H9 (cell line): ENCODE data around the gene NEUROD1. TPM values are rescaled to one million over a fixed set of nuclear protein-coding genes. Genes with fewer than 3 reads are reported as not detected.
A peak's percentile ranks its signal among the peaks of the same experiment; 100 is the strongest.

Experiments used
- DNase-seq: peaks from one replicate; pipeline ENCODE4 v3.0.0-alpha.2; 2017
- H2AFZ ChIP-seq: one replicate; pipeline ENCODE4 v1.6.1; 2013; ENCODE audit warnings: mild to moderate bottlenecking, low read length, control low read depth, moderate library complexity
- H2AK5ac ChIP-seq: 2 replicates; pipeline ENCODE4 v1.6.1; 2013; ENCODE audit warnings: low read length, control low read depth, mixed read lengths; ENCODE audit not compliant: insufficient read length
- H2BK120ac ChIP-seq: one replicate; pipeline ENCODE4 v1.6.1; 2013; ENCODE audit warnings: low read depth, mild to moderate bottlenecking, low read length, control low read depth, inconsistent platforms; ENCODE audit not compliant: poor library complexity, severe bottlenecking
- H2BK12ac ChIP-seq: 2 replicates; pipeline ENCODE4 v1.6.1; 2013; ENCODE audit warnings: low read length, control low read depth, mixed read lengths, low read depth; ENCODE audit not compliant: insufficient read length
- H2BK15ac ChIP-seq: 2 replicates; pipeline ENCODE4 v1.6.1; 2013; ENCODE audit warnings: low read depth, low read length, control low read depth
- H2BK20ac ChIP-seq: one replicate; pipeline ENCODE4 v1.6.1; 2013; ENCODE audit warnings: low read depth, mild to moderate bottlenecking, low read length, control low read depth, inconsistent platforms; ENCODE audit not compliant: poor library complexity, severe bottlenecking
- H2BK5ac ChIP-seq: 2 replicates; pipeline ENCODE4 v1.6.1; 2013; ENCODE audit warnings: low read length, control low read depth, mixed read lengths; ENCODE audit not compliant: insufficient read length
- H3K14ac ChIP-seq: 2 replicates; pipeline ENCODE4 v1.6.1; 2013; ENCODE audit warnings: low read length, control low read depth; ENCODE audit not compliant: insufficient read depth
- H3K18ac ChIP-seq: 2 replicates; pipeline ENCODE4 v1.6.1; 2013; ENCODE audit warnings: low read depth, mild to moderate bottlenecking, mixed read lengths, low read length, control low read depth; ENCODE audit not compliant: insufficient read length
- H3K23ac ChIP-seq: 2 replicates; pipeline ENCODE4 v1.6.1; 2013; ENCODE audit warnings: low read length, control low read depth, mixed read lengths, low read depth; ENCODE audit not compliant: insufficient read length
- H3K23me2 ChIP-seq: 2 replicates; pipeline ENCODE4 v1.6.1; 2013; ENCODE audit warnings: low read depth, mild to moderate bottlenecking, mixed read lengths, low read length, control low read depth; ENCODE audit not compliant: insufficient read length, poor library complexity, severe bottlenecking
- H3K27ac ChIP-seq: 2 replicates; pipeline ENCODE4 v1.5.1; 2013; ENCODE audit warnings: low read length, control low read depth, mixed read lengths, low read depth; ENCODE audit not compliant: insufficient read length
- H3K27me3 ChIP-seq: 2 replicates; pipeline ENCODE4 v1.6.1; 2013; ENCODE audit warnings: low read length, control low read depth, inconsistent platforms; ENCODE audit not compliant: insufficient read depth
- H3K4ac ChIP-seq: 2 replicates; pipeline ENCODE4 v1.6.1; 2013; ENCODE audit warnings: low read depth, mild to moderate bottlenecking, control low read depth, inconsistent platforms, low read length, moderate library complexity
- H3K4me1 ChIP-seq: 2 replicates; pipeline ENCODE4 v1.6.1; 2013; ENCODE audit warnings: low read length, control low read depth, inconsistent platforms; ENCODE audit not compliant: insufficient read depth
- H3K4me2 ChIP-seq: 2 replicates; pipeline ENCODE4 v1.6.1; 2013; ENCODE audit warnings: low read length, control low read depth, mixed read lengths; ENCODE audit not compliant: insufficient read length, insufficient read depth
- H3K56ac ChIP-seq: 2 replicates; pipeline ENCODE4 v1.6.1; 2013; ENCODE audit warnings: low read depth, mild to moderate bottlenecking, mixed read lengths, low read length, control low read depth; ENCODE audit not compliant: insufficient read length
- H3K79me1 ChIP-seq: 2 replicates; pipeline ENCODE4 v1.6.1; 2013; ENCODE audit warnings: low read depth, mild to moderate bottlenecking, moderate library complexity, low read length, control low read depth, inconsistent platforms; ENCODE audit not compliant: insufficient read depth, poor library complexity, severe bottlenecking
- H3K79me2 ChIP-seq: 2 replicates; pipeline ENCODE4 v1.6.1; 2013; ENCODE audit warnings: low read length, control low read depth, inconsistent platforms; ENCODE audit not compliant: insufficient read depth
- H3K9ac ChIP-seq: 2 replicates; pipeline ENCODE4 v1.6.1; 2013; ENCODE audit warnings: low read length, control low read depth, mixed read lengths; ENCODE audit not compliant: insufficient read length; ENCODE audit errors: extremely low read depth
- H3K9me3 ChIP-seq: one replicate; pipeline ENCODE4 v1.6.1; 2013; ENCODE audit warnings: low read depth, low read length, inconsistent platforms; ENCODE audit not compliant: control insufficient read depth
- H3T11ph ChIP-seq: one replicate; pipeline ENCODE4 v1.6.1; 2013; ENCODE audit warnings: mild to moderate bottlenecking, low read length, control low read depth, inconsistent platforms
- H4K20me1 ChIP-seq: one replicate; pipeline ENCODE4 v1.6.1; 2013; ENCODE audit not compliant: control insufficient read depth, insufficient read length, insufficient read depth
- H4K5ac ChIP-seq: 2 replicates; pipeline ENCODE4 v1.6.1; 2013; ENCODE audit warnings: low read depth, mild to moderate bottlenecking, mixed read lengths, low read length, control low read depth; ENCODE audit not compliant: insufficient read length
- H4K8ac ChIP-seq: replicated peaks from 2 replicates; pipeline ENCODE4 v1.6.1; 2013; ENCODE audit warnings: low read length, control low read depth, mixed read lengths, low read depth; ENCODE audit not compliant: insufficient read length
- H4K91ac ChIP-seq: 2 replicates; pipeline ENCODE4 v1.6.1; 2013; ENCODE audit warnings: low read depth, mild to moderate bottlenecking, moderate library complexity, mixed read lengths, low read length, control low read depth; ENCODE audit not compliant: insufficient read length
- H3K27ac Mint-ChIP-seq, 3 experiments: 2 replicates in 2 of 3; 3 replicates in 1 of 3; pipeline ENCODE4 v1.8.0; 2020 to 2021; ENCODE audit warnings: mixed read lengths in 3 of 3, mild to moderate bottlenecking in 1 of 3, moderate library complexity in 1 of 3
- H3K27me3 Mint-ChIP-seq: 2 replicates; pipeline ENCODE4 v1.8.0; 2021; ENCODE audit warnings: low read depth, mild to moderate bottlenecking, moderate library complexity, mixed read lengths
- H3K36me3 Mint-ChIP-seq, 3 experiments: 2 replicates in 2 of 3; 3 replicates in 1 of 3; pipeline ENCODE4 v1.8.0; 2020 to 2021; ENCODE audit warnings: low read depth in 3 of 3, mixed read lengths in 3 of 3; ENCODE audit not compliant: insufficient read depth in 1 of 3
- H3K4me1 Mint-ChIP-seq, 2 experiments: 2 replicates each; pipeline ENCODE4 v1.8.0; 2020; ENCODE audit warnings: mixed read lengths in 2 of 2
- H3K4me3 Mint-ChIP-seq, 2 experiments: 2 replicates in 1 of 2; 3 replicates in 1 of 2; pipeline ENCODE4 v1.8.0; 2020 to 2021; ENCODE audit warnings: mild to moderate bottlenecking in 2 of 2, mixed read lengths in 2 of 2, moderate library complexity in 1 of 2
- H3K9me3 Mint-ChIP-seq, 2 experiments: 2 replicates in 1 of 2; 3 replicates in 1 of 2; pipeline ENCODE4 v1.8.0; 2020; ENCODE audit warnings: mild to moderate bottlenecking in 2 of 2, mixed read lengths in 2 of 2, moderate library complexity in 1 of 2
- CTCF ChIP-seq: fragments of 200-600 bp; sonication (generic); conservative IDR thresholded peaks from 3 replicates; pipeline ENCODE4 v1.8.0; 2021; ENCODE audit warnings: antibody characterized with exemption, mild to moderate bottlenecking
- WGBS: extraction: QIAGEN DNeasy Blood & Tissue Kit; methylation state at CpG from one replicate; pipeline ENCODE4 v1.1.7; 2013; ENCODE audit warnings: missing lambda C conversion rate, low lambda C conversion rate, mixed read lengths; ENCODE audit not compliant: insufficient read length; ENCODE audit errors: extremely low coverage; 5-methylcytosine and 5-hydroxymethylcytosine counted together
- total RNA-seq: library from RNA; stranded (reverse); gene quantifications from 2 replicates; pipeline ENCODE4 v1.2.1, GENCODE V29; 2021

Gene NEUROD1
- total RNA-seq, 1 experiment from 2014 or later: not detected

GRCh38 chr2:181677912-181678586 lies 2.3 kb downstream of the NEUROD1 start:
- DNase-seq: peak; percentile 89
- no peak overlapping the region for H3K18ac ChIP-seq
- peaks cover 52% of the 10 kb centered on the region for H3K27me3 ChIP-seq
- no peak overlapping the region for H2BK5ac ChIP-seq
- no peaks in the 10 kb centered on the region for H4K20me1 ChIP-seq
- no peak overlapping the region for H2BK20ac ChIP-seq
- no peak overlapping the region for H2BK120ac ChIP-seq
- H4K8ac ChIP-seq: no peak overlapping the region
- no peak for TF ChIP-seq CTCF
- no peak overlapping the region for H3K4ac ChIP-seq
- no peak overlapping the region for H4K5ac ChIP-seq
- H3K4me1 Mint-ChIP-seq: peaks cover 24 to 47% of the 10 kb centered on the region in 2 experiments
- no peak overlapping the region for H2BK15ac ChIP-seq
- H3K56ac ChIP-seq: no peak overlapping the region
- peaks cover 96% of the 10 kb centered on the region for H3K27me3 Mint-ChIP-seq
- no peaks in the 10 kb centered on the region for H3K79me1 ChIP-seq
- no peak overlapping the region for H2BK12ac ChIP-seq
- no peaks in the 10 kb centered on the region for H3K79me2 ChIP-seq
- H2AFZ ChIP-seq: no peak overlapping the region
- H3K9me3 ChIP-seq: no peaks in the 10 kb centered on the region
- peak overlapping the region in 1 of 2 experiments; percentile 73; a peak in 3 of 5 replicates for H3K4me3 Mint-ChIP-seq
- H3K23me2 ChIP-seq: peaks cover 12% of the 10 kb centered on the region
- no peak overlapping the region for H3K9ac ChIP-seq
- H4K91ac ChIP-seq: no peak overlapping the region
- no CpG with 5 or more reads among the region's 41 CpGs for WGBS
- H3K27ac Mint-ChIP-seq: no peak overlapping the region
- H3K36me3 Mint-ChIP-seq: no peaks in the 10 kb centered on the region; a peak in 1 of 7 replicates
- no peak overlapping the region for H3T11ph ChIP-seq
- H2AK5ac ChIP-seq: no peak overlapping the region
- H3K4me1 ChIP-seq: peaks cover 2% of the 10 kb centered on the region; the same call in 1 of the 2 replicates
- no peak overlapping the region for H3K14ac ChIP-seq
- no peak overlapping the region for H3K23ac ChIP-seq
- H3K27ac ChIP-seq: no peak overlapping the region
- H3K9me3 Mint-ChIP-seq: peaks cover 2 to 4% of the 10 kb centered on the region in 2 experiments; a peak in 3 of 5 replicates
- H3K4me2 ChIP-seq: peak overlapping the region; percentile 13
